GM12873 (cell line): Measurements from ENCODE around the gene PIP5KL1.

Experiments used
- CTCF ChIP-seq: IDR thresholded peaks from 2 replicates; pipeline ENCODE4 v1.5.1; 2012; ENCODE audit warnings: low read depth, mild to moderate bottlenecking, moderate library complexity, low read length, control low read depth; ENCODE audit not compliant: insufficient read depth; ENCODE audit errors: missing control alignments

Gene PIP5KL1

GRCh38 chr9:127937388-127938297 lies 7.1 kb upstream of the PIP5KL1 start, which contains the start of gene DPM2:
DPM2 (minus strand) TSS chr9:127937854; CDS start chr9:127937820, 34 bp downstream.
- TF ChIP-seq CTCF: no peak

GRCh38 chr9:127937056-127937387 lies 6.4 kb upstream of the PIP5KL1 start:
- no peak for TF ChIP-seq CTCF

- no peak for TF ChIP-seq CTCF
These were observed 5.8 kb upstream of the PIP5KL1 start for GRCh38 chr9:127936347-127936852.

GRCh38 chr9:127935765-127936221 lies 5.2 kb upstream of the PIP5KL1 start:
- TF ChIP-seq CTCF: no peak

GRCh38 chr9:127934986-127935385 lies 4.4 kb upstream of the PIP5KL1 start:
- no peak for TF ChIP-seq CTCF

- no peak for TF ChIP-seq CTCF
These were observed 3.7 kb upstream of the PIP5KL1 start for GRCh38 chr9:127934248-127934647.

GRCh38 chr9:127931092-127931881 lies 710 bp upstream of the PIP5KL1 start:
- no peak for TF ChIP-seq CTCF
